HG02798 (cell line): ENCODE data around the gene PDE3A.

ENCODE experiments used
- ATAC-seq: cut with Tn5 transposase; IDR thresholded peaks from one replicate; pipeline ENCODE4 v1.9.1; 2021; ENCODE audit warnings: mild to moderate bottlenecking; ENCODE audit not compliant: unreplicated experiment, poor library complexity

The PDE3A gene

DNA sequence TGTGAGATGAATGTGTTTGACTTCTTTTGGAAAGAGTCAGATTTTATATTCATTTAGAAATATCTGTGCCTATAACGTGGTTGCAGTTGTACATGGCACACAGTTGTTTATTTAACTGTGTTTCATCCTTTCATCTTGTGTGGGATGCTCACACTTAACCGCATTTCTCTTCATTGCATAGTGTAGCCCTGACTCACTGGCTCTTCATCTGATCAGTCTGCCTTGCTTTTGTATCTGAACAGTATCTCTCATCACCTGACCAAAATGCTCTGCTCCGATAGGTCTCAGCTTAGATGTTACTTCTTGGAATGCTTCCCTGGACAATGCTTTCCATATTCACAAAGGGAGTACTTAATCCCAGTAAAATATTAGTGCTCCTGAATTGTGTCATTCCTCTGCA, 83.4 kb downstream of the PDE3A start:
- ATAC-seq, result no peak

DNA sequence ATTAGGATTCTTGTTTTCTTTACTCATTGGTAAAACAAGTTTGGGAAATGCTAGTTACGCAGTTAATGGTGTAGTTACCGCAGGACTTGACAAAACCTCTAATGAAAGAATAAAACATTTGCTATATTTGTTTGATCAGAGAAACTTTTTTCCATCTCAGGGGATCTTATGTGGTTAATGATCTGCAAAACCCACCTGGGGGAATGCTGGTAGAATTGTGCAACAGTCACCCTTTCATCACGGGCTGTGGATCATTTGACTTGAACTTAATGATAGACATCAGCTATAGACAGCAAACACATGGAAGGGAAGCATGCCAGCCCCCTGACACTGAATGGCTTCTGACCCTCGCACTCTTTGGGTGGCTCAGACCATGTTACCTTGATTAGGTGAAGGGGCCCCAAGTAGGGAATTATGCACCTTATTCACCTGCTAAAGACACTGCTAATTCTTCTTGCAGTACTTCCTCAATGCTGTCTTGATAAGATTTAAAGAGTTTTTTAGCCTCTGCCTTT, 84.2 kb downstream of the PDE3A start:
- ATAC-seq, result no peak

DNA sequence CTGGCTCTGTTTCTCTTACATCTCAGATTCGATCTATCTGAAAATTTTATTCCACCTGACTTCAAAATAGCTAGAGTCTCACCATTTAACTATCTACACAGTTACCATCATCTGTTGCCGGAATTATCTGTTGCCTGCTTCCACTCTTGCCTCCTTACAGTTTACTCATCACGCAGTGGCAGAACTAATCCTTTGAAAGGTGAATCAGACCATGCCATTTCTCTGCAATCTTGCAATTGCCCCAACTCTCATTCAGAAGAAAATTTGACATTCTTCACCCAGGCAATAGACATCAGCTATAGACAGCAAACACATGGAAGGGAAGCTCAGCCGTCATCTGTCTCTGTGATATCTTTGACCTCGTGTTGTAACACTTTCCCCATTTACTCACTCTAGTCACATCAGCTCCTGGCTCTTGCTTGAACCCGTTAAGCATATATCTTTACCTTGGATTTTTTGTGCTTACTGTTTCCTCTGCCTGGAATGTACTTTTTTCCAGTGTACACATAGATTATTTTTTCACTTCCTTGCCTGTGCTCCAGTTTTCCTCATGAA, 85.5 kb downstream of the PDE3A start:
- ATAC-seq, result no peak

DNA sequence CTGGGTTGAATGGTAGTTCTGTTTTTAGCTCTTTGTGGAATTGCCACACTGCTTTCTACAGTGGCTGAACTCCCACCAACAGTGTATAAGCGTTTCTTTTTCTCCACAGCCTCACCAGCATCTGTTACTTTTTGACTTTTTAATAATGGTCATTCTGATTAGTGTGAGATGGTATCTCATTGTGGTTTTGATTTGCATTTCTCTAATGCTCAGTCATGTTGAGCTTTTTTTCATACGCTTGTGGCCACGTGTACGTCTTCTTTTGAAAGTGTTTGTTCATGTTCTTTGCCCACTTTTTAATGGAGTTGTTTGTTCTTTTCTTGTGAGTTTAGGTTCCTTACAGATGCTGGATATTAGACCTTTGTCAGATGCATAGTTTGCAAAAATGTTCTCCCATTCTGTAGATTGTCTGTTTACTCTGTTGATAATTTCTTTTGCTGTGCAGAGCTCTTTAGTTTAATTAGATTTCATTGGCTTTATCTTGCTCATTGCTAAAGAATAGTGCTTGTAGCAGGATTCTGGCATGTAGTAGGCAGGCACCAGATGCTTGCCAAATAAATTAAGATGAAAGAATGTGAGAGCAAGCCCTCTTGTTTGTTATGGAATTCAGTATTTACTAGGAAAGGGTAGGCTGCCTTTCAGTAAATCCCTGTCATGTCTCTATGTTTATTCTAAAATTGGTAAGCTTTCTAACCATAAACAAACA, 86.8 kb downstream of the PDE3A start:
- no peak for ATAC-seq

DNA sequence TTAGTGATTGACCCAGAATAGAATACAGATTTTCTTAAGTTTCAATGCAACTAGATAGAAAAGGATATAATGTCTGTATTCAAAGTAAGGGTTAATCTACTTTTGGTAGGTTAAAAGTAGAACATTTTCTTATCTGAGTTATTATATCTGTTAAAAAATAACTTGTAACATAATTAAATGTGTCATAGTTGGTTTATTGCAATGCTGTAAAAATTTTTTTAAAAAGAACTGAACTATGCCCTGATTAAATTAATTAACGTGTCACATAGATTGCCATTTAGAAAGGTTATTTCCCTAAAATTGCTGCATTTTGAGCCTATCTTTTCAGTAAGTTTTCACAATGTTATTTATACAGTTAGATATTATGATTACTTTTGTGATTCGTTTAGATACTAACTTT, 89.2 kb downstream of the PDE3A start:
- no peak for ATAC-seq

DNA sequence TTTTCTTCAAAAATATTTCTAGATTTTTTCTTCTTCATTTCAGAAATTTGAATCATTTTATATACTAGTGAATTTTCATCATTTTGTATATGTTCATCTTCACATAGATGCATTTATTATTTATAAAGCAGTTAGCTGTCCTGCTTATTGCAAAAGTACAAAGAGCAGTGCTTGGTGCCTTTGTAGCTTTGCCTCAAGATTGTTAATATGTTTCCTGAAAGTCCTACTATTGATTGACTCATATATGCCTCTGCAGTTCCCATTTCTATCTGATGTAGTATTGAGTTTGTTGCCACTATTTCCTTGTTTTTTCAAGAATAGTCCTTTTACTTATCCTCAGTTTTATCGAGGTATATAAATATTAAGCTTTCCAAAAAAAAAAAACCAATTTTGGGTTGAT, 89.7 kb downstream of the PDE3A start:
- no peak for ATAC-seq

DNA sequence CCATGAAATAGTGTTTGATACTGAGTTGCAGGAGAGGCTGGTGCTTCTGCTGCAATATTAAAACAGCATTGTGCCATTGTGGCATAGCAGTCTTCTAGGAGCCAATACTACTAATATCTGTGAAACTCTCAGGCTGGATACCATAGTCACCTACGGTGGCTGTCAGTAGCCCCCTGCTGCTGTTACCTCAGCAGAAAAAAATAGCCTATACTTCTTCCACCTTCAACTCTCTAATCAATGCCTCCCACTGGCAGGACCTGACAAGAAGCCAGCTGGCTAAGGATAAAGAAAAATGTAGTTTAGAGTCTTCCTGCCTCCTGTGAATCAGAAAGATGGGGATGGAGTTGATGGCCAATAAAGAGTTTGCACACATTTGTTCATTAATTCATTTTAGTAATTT, 91.6 kb downstream of the PDE3A start:
- ATAC-seq, result no peak

DNA sequence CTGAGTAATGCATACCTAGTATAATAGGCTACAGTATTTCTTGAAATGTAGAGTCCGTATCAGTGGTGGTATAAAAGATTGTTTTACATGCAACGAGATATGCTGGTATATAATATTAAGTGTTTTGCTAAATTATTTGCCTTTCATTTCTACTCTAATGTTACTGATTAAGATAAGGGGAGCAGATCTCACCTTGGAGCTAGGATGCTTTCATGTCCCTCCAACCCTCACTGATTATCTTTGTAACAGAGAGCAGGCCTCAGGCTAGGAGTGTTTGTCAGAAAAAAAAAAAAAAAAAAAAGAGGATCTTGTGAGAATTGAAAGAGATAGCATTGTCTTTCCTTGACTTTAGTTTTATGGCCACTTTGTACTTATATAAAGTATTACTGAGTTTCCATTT, 92.6 kb downstream of the PDE3A start:
- ATAC-seq, result no peak

DNA sequence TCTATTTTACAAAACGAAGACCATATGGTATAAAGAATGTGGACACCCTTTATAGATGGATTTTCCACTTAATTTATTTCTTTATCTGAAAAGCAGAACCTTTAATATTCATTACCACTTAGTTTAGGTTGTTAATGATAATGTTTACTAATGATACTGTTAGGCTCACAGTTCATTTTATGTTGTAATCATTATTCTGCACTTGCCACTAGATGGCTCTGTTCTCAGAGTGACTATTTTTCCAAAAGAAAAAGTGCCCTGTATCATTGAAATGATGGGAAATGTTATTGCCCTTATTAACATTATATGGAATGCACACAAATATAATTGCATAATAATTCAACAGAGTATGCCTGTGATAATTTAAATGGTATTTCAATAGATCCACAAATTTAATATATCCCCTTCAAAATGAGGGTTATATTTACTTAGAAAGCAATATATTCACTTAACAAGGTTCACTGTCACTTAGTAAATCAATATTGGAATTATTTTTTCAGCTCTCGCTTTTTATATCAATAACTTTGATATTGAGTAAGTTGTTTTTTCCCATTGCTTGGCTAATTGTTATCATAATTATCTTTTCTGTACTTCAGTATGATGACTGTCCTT, 95.7 kb downstream of the PDE3A start:
- ATAC-seq, result peak; percentile 44

DNA sequence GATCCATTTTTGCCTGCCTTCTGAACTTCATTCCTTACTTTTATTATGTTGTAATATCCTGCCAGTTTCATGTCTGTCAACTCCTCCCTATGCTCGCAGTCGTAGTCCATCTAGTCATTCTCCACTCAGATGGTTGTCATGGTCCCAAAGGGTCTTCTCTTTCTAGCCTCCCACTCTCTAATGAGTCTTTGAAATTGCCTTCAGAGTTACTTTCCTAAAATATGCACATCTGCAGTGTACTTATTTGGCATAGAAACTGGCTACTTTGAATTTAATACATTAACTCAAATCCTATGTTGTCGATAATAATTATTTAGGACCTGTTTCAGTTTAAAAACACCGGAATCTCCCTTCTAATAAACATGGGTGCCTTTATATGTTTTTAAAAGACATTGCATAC, 101.0 kb downstream of the PDE3A start:
- ATAC-seq, result no peak

DNA sequence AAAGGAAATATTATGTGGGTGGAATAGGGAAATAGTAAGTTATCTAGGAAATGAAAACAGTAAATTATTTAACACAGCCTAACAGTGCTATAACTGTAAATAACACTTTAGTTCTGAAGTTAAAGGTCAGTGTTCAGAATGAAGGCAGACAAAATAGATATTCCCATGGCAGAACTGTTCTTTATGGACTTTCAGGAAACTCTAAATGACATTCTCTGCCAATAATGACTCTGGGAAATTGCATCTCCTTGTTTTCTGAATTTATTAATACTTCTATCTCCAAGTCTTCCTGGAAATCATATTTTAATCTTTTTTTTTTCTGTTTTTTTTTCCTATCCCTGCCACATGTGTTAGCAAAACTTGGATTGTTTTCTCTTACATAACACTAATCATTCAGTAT, 101.4 kb downstream of the PDE3A start:
- no peak for ATAC-seq

DNA sequence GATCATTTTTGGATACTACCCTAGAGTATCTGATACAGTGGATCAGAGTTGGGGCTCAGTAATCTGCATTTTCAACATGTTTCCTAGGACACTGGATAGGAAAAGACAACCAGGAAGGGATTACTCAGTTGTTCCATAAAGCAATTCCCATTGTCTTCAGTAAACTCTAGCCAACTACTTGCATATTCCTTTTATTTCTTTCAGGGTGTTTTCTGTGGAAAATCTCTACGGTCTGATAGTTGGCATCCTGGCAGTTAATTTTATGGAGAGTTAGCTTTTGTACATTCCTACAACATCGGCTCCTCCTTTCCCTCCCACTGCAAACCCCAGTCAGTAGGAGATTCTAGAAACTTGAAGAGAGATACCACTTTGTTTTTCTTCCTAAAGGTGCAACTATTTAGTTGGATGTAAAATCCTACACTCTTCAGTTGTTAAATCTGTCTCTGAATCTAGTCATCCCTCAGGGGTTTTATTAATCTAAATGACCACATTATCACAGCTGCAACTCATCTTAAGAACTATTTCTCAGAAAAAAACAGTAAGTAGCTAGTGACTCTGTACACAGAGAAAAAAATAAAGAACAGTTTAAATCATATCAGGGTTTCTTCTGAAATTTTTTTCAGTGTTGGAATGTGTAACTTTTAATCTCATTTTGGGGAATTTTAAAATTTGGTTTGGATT, 103.9 kb downstream of the PDE3A start:
- ATAC-seq, result no peak

DNA sequence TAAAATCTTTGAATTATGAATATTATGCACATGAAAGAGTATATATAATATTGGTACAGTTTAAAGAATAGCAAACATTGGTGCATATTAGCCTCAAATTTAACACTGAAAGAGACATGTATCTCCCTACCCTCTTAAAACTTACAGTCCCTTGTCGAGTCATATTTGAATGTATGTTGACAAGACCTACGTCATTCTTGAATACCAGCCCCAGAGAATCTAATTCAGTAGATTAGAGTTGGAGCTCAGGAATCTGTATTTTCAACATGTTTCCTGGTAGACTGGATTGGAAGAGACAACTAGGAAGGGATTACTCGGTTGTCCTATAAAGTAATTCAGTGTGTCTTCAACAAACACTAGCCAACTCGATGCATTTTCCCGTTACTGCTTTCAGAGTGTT, 104.8 kb downstream of the PDE3A start:
- ATAC-seq, result no peak

DNA sequence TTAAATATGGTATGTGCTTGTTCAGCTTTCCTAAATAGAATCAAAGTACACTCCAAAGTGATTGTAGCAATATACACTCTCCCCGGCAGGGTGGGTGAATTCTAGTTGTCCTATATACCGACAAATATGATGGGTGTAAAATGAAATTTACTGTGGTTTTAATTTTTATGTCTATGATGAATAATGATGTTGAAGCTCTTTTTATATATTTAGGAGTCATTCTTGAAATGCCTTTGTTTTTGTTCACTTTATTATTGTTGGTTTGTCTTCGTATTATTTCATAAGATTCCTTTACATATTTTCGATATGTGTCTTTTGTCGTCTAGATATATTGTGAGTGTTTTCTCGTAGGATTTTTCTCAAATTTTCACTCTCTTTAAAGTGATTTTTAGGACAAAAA, 105.7 kb downstream of the PDE3A start:
- ATAC-seq, result no peak

DNA sequence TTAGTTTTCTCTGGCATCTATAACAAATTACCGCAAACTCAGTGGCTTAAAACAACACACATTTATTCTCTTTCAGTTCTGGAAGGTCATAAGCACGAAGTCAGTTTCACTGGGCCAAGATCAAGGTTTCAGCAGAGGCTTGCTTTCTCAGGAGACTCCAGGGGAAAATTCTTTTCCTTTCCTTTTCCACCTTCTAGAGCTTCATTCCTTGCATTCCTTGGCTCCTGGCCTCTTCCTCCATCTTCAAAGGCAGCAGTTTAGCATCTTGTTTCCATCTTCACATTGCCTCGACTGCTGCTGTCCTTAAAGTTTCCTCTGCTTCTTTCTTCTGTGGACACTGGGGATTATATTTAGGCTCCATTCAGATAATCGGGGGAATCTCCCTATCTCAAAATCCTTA, 106.1 kb downstream of the PDE3A start:
- no peak for ATAC-seq

DNA sequence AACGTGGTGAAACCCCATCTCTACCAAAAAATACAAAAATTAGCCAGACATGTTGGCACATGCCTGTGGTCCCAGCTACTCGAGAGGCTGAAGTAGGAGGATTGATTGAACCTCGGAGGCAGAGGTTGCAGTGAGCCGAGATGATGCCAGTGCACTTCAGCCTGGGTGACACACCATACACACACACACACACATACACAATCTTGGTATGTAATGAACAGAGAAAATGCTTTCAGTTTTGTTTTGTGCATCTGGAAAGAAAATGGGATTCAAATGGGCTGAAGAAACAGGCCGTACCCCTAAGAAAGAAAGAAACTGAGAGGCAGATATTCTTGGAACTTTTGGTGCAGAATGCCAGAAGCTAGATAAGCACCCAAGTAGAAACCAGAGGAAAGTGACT, 107.2 kb downstream of the PDE3A start:
- no peak for ATAC-seq

DNA sequence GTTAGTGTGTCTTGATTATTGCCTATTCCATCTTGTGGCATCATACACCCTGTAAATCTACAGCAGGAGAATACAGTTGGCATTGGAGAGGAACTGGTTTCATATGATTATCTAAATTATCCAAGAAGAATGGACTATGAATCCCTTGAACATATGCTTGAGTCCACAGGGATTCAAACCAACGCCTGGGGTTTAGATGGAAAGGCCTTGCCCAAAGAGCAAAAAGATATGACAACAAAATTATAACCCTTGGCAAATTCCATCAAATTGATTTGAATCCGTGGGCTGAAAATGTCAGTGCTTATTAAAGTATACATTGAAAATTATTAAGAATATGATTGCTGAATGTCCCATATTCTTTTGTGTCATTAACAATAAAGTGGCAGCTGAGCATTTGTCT, 108.2 kb downstream of the PDE3A start:
- no peak for ATAC-seq

DNA sequence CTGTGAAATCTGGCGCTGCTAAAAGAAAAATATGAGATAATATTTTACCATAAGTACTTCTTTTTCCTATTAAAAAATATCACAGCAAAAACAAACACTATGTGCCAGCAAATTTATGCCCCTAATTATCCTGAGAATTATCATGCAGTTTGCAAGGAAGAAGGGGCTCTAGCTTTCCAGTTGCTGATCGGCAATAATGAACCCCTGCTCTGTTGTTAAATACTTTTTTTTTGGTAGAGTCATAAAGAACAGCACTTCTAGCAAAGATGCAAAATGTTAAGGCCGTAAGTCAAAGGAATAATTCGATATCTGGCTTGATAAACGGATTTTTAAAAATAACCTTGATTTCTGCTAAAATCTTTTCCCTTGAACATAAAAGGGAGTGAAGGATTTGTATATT, 108.9 kb downstream of the PDE3A start:
- no peak for ATAC-seq

DNA sequence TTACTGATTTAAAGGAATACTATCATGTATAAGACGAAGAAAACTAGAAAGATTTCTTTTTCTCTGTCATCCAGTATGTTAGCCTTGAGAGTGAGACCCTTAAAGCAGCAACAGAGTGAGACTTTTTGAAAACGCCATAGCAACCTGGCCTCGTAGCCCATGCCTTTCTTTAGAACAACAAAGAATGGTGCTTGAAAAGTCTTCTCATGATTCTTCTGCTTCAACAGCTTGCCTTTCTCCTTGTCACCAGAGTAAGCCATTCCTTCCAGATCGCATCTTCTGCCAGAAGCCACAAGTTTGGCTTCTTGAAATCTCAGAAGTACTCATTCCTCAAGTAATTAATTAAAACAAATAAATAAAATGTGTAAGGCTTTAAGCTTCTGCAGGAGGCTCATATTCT, 109.3 kb downstream of the PDE3A start:
- no peak for ATAC-seq

DNA sequence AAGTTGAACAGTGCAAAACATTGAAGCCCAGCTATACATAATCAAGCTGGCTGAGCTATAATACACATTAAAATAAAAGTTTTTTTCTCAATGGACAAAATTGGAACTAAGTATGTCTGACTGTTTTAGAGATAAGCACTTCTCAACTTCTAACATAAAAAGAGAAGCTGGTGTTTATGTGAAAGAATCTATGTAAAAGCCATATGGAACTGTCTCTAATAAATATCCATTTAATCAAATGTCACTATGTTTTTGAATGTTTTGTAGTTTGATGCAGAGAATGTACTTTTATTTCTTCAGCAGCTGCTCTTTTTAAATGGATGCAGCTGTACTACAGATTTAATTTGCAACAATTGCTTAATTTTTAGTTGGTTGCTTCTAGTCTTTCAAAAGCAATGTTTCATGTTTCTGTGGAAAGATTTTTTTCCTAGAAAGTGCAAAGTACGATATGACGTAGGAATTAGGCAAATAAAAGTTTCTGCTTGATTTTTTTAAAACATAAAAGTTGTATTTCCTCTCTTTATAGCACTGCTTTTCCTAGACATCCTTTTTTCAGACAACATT, 114.2 kb downstream of the PDE3A start:
- ATAC-seq, result no peak

DNA sequence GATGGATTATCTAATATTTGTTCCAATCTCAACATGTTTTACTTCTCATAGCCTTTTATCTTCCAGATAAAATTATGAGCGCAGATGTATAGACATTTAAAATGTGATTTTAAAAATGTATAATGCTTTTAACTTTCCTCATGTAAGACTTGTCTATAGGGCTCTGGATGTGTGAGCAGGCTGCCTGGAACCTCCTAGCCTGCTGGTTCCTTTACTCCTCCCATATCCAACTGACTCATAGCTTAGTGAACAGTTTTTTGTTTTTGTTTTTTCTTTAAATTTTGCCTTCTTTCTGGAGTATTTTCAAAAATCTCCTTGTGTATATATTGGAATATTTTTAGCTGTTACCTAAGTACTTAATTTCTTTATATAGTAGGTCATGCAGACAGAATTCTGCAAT, 115.4 kb downstream of the PDE3A start:
- no peak for ATAC-seq
